ENCODE measurements around the gene SLC35G2.

DNA sequence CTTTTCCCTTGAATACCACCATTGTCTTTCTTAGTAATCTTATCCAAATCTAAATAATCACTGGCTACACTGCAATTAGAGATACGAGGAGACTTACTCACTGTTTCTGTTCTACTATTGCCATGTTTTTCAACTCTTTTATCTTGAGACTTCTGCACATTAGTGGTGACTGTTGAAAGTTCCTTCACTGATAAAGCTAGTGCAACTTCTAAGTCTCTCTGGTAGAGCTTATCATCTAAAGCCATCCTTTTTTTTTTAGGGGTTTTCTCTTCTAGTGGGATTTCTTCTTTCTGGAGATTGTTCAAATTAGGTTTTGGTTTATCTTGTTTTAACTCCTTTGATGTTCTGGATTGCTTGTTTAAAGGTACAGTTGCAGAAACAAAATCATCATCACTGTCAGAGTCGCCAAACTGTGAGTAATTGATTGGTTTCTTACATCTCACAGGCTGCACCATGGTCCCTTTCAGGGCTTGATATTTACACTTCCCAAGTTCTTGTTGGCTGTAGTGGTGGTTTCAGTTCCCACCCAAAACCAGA lies 80.8 kb downstream of the SLC35G2 start:
- TF ChIP-seq YY1 (IDR thresholded peaks at IDR 0.05; ENCODE audit: insufficient read depth, insufficient read length) (no peak), ZNF274 (IDR thresholded peaks at IDR 0.05; ENCODE audit: low read depth, low read length) (no peak)

All from NT2/D1 (cell line).